Lung (tissue), 12 donors: ENCODE measurements around the gene ITPK1. TPM values are rescaled to one million over a fixed set of nuclear protein-coding genes. Genes with fewer than 3 reads are reported as not detected.

Experiments
- ATAC-seq: fragments of 200-7000 bp; cut with Tn5 transposase; one replicate; pipeline ENCODE4 v1.9.1; 2020; ENCODE audit warnings: moderate number of reproducible peaks; ENCODE audit not compliant: insufficient read depth, low FRiP score
- DNase-seq, 3 donors: peaks; one replicate each; pipeline ENCODE4 v3.0.0-alpha.2; 2013 to 2017
- H3K27ac ChIP-seq, 2 donors: one replicate each; pipeline ENCODE4 v1.5.1; 2013; ENCODE audit warnings: mild to moderate bottlenecking in 2 of 2, moderate library complexity in 2 of 2, control low read depth in 1 of 2, inconsistent platforms in 1 of 2, low read depth in 1 of 2, low read length in 1 of 2
- H3K27me3 ChIP-seq, 3 donors: one replicate each; pipeline ENCODE4 v1.5.1; 2013; ENCODE audit warnings: low read length in 2 of 3; ENCODE audit not compliant: control insufficient read depth in 3 of 3, insufficient read depth in 3 of 3
- H3K36me3 ChIP-seq, 4 donors: one replicate each; pipeline ENCODE4 v1.5.1; 2013; ENCODE audit warnings: low read length in 4 of 4, mild to moderate bottlenecking in 1 of 4, moderate library complexity in 1 of 4; ENCODE audit not compliant: control insufficient read depth in 4 of 4, insufficient read depth in 4 of 4
- H3K4me1 ChIP-seq, 5 donors: one replicate each; pipeline ENCODE4 v1.5.1; 2013; ENCODE audit warnings: low read length in 5 of 5, mild to moderate bottlenecking in 2 of 5, moderate library complexity in 1 of 5; ENCODE audit not compliant: control insufficient read depth in 5 of 5, insufficient read depth in 5 of 5
- H3K4me3 ChIP-seq: one replicate; pipeline ENCODE4 v1.5.1; 2013; ENCODE audit warnings: mild to moderate bottlenecking, control low read depth, moderate library complexity
- H3K9ac ChIP-seq, 2 donors: one replicate each; pipeline ENCODE4 v1.5.1; 2013; ENCODE audit warnings: low read length in 2 of 2, control low read depth in 1 of 2; ENCODE audit not compliant: insufficient read depth in 1 of 2
- H3K9me3 ChIP-seq, 4 donors: one replicate each; pipeline ENCODE4 v1.5.1; 2013; ENCODE audit warnings: low read length in 3 of 4, mild to moderate bottlenecking in 1 of 4, moderate library complexity in 1 of 4; ENCODE audit not compliant: control insufficient read depth in 4 of 4, insufficient read depth in 3 of 4
- WGBS, 2 donors: extraction: QIAGEN DNeasy Blood & Tissue Kit; methylation state at CpG; one replicate each; pipeline ENCODE4 v1.1.7; 2013; 5-methylcytosine and 5-hydroxymethylcytosine counted together
- polyA plus RNA-seq, 2 donors: library from polyadenylated mRNA; stranded (reverse); fragments of 200-250 nt; gene quantifications; one replicate each; pipeline ENCODE4 v1.2.1, GENCODE V29; 2013
- total RNA-seq, 2 donors: library from RNA; depleted of rRNA in 1 of 2; stranded (reverse); fragments of >200 nt in 1 of 2; gene quantifications; one replicate each; pipeline ENCODE4 v1.2.1, GENCODE V29; 2014 to 2021
- TF ChIP-seq, protein P1 (sequence below): IDR thresholded peaks from 2 replicates; pipeline ENCODE4 v1.5.1; 2012; ENCODE audit warnings: mild to moderate bottlenecking; ENCODE audit errors: control extremely low read depth, extremely low read depth
- donor health status: control.
- donor health status: control.
- donor health status: Bipolar disorder and iron deficiency.
- donor health status: healthy.
- donor health status: DM: yes; HTN: yes; CAD: no.

ITPK1 gene
- total and polyA plus RNA-seq, 4 donors = 17.5 to 99.4 (median 45.3) TPM

DNA sequence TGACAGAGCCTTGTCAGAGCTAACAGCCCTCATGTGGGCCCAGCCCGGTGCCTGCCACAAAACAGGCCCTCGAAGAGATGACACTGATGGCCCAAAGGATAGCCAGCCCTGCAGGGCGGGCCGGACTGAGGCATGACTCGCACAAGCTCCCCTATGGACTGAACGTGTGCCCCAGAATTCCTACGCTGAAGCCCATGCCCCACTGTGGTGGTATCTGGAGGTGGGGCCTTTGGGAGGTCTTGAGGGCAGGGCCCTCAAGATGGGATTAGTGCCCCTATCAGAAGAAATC lies 154.2 kb downstream of the ITPK1 start:
- Histone ChIP-seq H3K4me1 (peaks cover 0 to 16% (median 8%) of the 10 kb centered on the region in 5 donors), H3K4me3 (no peak overlapping the region), H3K27me3 (no peaks in the 10 kb centered on the region), H3K36me3 (peaks cover 0 to 52% (median 6%) of the 10 kb centered on the region in 4 donors), H3K9me3 (no peaks in the 10 kb centered on the region), H3K9ac (no peak overlapping the region), H3K27ac (no peak overlapping the region)
- ATAC-seq = no peak
- 96 to 98% methylated on average over 7 of the region's 7 CpGs for WGBS, 2 donors
- no peak for DNase-seq
- TF ChIP-seq, protein P1, sequence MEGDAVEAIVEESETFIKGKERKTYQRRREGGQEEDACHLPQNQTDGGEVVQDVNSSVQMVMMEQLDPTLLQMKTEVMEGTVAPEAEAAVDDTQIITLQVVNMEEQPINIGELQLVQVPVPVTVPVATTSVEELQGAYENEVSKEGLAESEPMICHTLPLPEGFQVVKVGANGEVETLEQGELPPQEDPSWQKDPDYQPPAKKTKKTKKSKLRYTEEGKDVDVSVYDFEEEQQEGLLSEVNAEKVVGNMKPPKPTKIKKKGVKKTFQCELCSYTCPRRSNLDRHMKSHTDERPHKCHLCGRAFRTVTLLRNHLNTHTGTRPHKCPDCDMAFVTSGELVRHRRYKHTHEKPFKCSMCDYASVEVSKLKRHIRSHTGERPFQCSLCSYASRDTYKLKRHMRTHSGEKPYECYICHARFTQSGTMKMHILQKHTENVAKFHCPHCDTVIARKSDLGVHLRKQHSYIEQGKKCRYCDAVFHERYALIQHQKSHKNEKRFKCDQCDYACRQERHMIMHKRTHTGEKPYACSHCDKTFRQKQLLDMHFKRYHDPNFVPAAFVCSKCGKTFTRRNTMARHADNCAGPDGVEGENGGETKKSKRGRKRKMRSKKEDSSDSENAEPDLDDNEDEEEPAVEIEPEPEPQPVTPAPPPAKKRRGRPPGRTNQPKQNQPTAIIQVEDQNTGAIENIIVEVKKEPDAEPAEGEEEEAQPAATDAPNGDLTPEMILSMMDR = no peak

DNA sequence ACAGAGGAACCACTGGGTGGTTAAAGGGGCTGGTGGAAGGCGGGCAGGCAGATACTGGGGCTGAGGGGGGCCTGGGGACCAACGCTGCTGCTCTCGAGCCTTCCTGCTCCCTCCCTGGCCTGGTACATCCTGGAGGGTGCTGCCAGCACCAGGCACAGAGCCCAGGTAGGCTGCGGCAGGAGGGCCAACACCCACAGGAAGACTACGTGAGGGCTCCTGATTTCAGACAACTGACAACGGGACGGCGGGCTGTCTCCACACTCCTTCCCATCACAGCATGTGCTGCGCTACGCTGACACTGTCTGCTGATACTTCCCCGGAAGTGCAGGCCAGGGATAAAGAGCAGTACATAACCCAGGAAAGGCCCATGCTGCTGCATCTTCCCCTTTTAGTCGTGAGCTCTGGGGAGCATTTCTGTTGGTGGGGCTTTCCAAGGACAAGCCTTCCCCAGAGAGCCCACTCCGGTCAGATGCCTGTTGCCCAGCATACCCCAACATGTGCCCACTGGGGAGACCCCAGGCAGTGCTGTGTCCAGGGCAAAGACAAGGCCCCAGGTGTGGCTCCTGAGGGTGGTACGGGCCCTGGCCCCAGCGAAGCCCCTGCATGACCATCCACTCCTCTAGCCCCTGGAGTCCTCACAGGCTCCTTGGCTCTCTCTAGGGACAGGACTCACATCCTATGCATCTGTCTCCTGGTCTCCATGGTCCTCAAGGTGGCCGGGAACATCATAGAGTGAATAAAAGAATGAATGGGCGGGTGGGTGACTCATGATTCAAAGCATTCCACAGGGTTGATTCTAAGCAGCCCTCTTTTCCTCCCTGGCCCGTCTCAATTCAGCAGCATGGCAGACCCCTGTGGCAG lies 154.8 kb downstream of the ITPK1 start:
- Histone ChIP-seq H3K27me3 (no peaks in the 10 kb centered on the region), H3K9me3 (no peaks in the 10 kb centered on the region), H3K9ac (no peak overlapping the region), H3K36me3 (peaks cover 0 to 54% (median 6%) of the 10 kb centered on the region in 4 donors), H3K4me1 (peaks cover 0 to 16% (median 8%) of the 10 kb centered on the region in 5 donors), H3K4me3 (no peak overlapping the region), H3K27ac (no peak overlapping the region)
- DNase-seq = no peak
- TF ChIP-seq, protein P1 = no peak
- WGBS, 2 donors = 92 to 93% methylated on average over 18 of the region's 18 CpGs
- no peak for ATAC-seq

DNA sequence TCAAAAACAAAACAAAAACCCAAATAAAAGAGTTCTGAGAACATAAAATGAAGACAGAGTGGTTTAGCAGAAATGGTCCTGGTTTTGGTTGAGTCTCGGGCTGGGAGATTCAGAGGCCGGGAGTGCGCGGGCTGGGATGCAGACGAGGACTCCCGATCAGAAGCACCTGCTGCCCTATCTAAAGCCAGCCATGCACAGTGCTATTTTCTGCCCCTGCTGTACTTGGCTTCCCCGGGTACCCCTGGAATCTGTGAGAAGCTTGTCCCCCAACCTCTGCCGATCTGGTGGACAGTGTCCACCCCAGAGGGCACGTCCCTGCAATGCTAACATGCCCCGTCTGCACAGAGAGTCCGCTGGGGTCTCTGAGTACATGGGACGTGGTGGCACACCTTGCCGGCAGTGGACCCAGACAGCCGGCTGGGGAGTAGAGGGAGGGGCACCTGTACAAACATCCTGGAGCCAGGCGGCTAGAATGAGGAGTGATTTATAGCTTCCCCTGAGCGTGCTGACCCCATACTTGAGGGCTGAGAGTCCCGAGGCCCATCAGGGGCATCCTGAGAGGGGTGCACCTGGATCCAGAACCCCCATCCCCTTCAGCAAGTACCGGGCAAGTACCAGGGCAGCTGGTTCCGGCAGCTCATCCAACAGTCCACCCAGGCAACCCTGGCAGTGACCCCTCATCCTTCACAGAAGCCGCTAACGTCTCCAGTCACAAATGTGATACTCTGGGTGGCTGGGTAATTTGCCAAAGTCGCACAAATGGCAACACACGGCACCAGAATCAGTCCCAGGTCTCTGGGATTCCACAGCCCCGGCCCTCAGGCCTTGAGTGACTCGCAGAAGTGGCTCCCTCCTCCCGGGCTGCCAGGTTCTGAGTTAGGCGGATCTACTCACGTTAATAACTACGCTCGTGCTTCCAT lies 155.7 kb downstream of the ITPK1 start:
- Histone ChIP-seq H3K36me3 (peaks cover 0 to 58% (median 6%) of the 10 kb centered on the region in 4 donors), H3K27ac (no peak overlapping the region), H3K9ac (no peak overlapping the region), H3K27me3 (no peaks in the 10 kb centered on the region), H3K9me3 (no peaks in the 10 kb centered on the region), H3K4me3 (no peak overlapping the region), H3K4me1 (peaks cover 0 to 16% (median 8%) of the 10 kb centered on the region in 5 donors)
- DNase-seq = no peak
- 86 to 90% methylated on average over 30 of the region's 30 CpGs for WGBS, 2 donors
- no peak for ATAC-seq
- TF ChIP-seq, protein P1 = no peak
